Mesothelial cell of epicardium (in vitro differentiated cells): ENCODE measurements around the gene PPP1R16B. TPM values are rescaled to one million over a fixed set of nuclear protein-coding genes. Genes with fewer than 3 reads are reported as not detected.

Experiments
- DNase-seq, 2 experiments: peaks; one replicate each; pipeline ENCODE4 v3.0.0; 2021; ENCODE audit warnings: low spot score in 2 of 2; ENCODE audit not compliant: unreplicated experiment in 2 of 2
- H3K27ac Mint-ChIP-seq: 2 replicates; pipeline ENCODE4 v1.8.0; 2021; ENCODE audit warnings: mixed read lengths
- H3K27me3 Mint-ChIP-seq: 2 replicates; pipeline ENCODE4 v1.8.0; 2021; ENCODE audit warnings: low read depth, mixed read lengths
- H3K36me3 Mint-ChIP-seq: 2 replicates; pipeline ENCODE4 v1.8.0; 2021; ENCODE audit warnings: mixed read lengths
- H3K4me1 Mint-ChIP-seq: 2 replicates; pipeline ENCODE4 v1.8.0; 2021; ENCODE audit warnings: mixed read lengths
- H3K4me3 Mint-ChIP-seq: 2 replicates; pipeline ENCODE4 v1.8.0; 2021; ENCODE audit warnings: mild to moderate bottlenecking, moderate library complexity, mixed read lengths
- H3K9me3 Mint-ChIP-seq: 2 replicates; pipeline ENCODE4 v1.8.0; 2021; ENCODE audit warnings: mixed read lengths
- CTCF ChIP-seq: fragments of 200-600 bp; sonication (generic); IDR thresholded peaks from one replicate; pipeline ENCODE4 v1.5.0; 2021; ENCODE audit warnings: antibody characterized with exemption; ENCODE audit not compliant: unreplicated experiment
- total RNA-seq: library from RNA; stranded (reverse); gene quantifications from 3 replicates; pipeline ENCODE4 v1.2.1, GENCODE V29; 2021

PPP1R16B gene
- total RNA-seq, 1 donor from 2014 or later: not detected

GRCh38 chr20:38915355-38915754 lies 109.9 kb downstream of the PPP1R16B start:
- Mint-ChIP-seq H3K4me3 (no peak overlapping the region), H3K9me3 (no peaks in the 10 kb centered on the region), H3K27me3 (peaks cover 28% of the 10 kb centered on the region), H3K36me3 (no peaks in the 10 kb centered on the region), H3K4me1 (no peaks in the 10 kb centered on the region), H3K27ac (no peak overlapping the region)
- no peak for TF ChIP-seq CTCF
- DNase-seq: no peak

- H3K27ac Mint-ChIP-seq: no peak overlapping the region
- H3K9me3 Mint-ChIP-seq: no peaks in the 10 kb centered on the region
- no peaks in the 10 kb centered on the region for H3K36me3 Mint-ChIP-seq
- DNase-seq: no peak
- no peak for TF ChIP-seq CTCF
- no peaks in the 10 kb centered on the region for H3K4me1 Mint-ChIP-seq
- no peak overlapping the region for H3K4me3 Mint-ChIP-seq
- H3K27me3 Mint-ChIP-seq: peaks cover 45% of the 10 kb centered on the region
Observed at GRCh38 chr20:38917657-38918056, 112.2 kb downstream of the PPP1R16B start.

- Mint-ChIP-seq H3K36me3 (no peaks in the 10 kb centered on the region), H3K27me3 (peaks cover 45% of the 10 kb centered on the region)
- TF ChIP-seq CTCF: no peak
Observed at GRCh38 chr20:38918172-38918571, 112.7 kb downstream of the PPP1R16B start.

GRCh38 chr20:38919683-38920082 lies 114.2 kb downstream of the PPP1R16B start:
- H3K36me3 Mint-ChIP-seq: no peaks in the 10 kb centered on the region
- H3K9me3 Mint-ChIP-seq: no peaks in the 10 kb centered on the region
- DNase-seq: no peak
- H3K27me3 Mint-ChIP-seq: peaks cover 41% of the 10 kb centered on the region
- H3K4me3 Mint-ChIP-seq: no peak overlapping the region
- no peak for TF ChIP-seq CTCF
- no peaks in the 10 kb centered on the region for H3K4me1 Mint-ChIP-seq
- H3K27ac Mint-ChIP-seq: no peak overlapping the region

More at GRCh38 chr20:38918172-38918571, 112.7 kb downstream of the PPP1R16B start:
- Mint-ChIP-seq H3K27ac (no peak overlapping the region), H3K4me3 (no peak overlapping the region), H3K9me3 (no peaks in the 10 kb centered on the region), H3K4me1 (no peaks in the 10 kb centered on the region)
- no peak for DNase-seq

- Mint-ChIP-seq H3K27me3 (peaks cover 40% of the 10 kb centered on the region), H3K4me3 (no peak overlapping the region), H3K9me3 (no peaks in the 10 kb centered on the region), H3K27ac (no peak overlapping the region), H3K36me3 (no peaks in the 10 kb centered on the region), H3K4me1 (no peaks in the 10 kb centered on the region)
- TF ChIP-seq CTCF: no peak
- DNase-seq: no peak
Observed at GRCh38 chr20:38920411-38920810, 114.9 kb downstream of the PPP1R16B start.

- Mint-ChIP-seq H3K9me3 (no peaks in the 10 kb centered on the region), H3K4me3 (no peak overlapping the region), H3K4me1 (no peaks in the 10 kb centered on the region), H3K36me3 (no peaks in the 10 kb centered on the region), H3K27me3 (peaks cover 40% of the 10 kb centered on the region), H3K27ac (no peak overlapping the region)
- TF ChIP-seq CTCF: no peak
- DNase-seq: no peak
Observed at GRCh38 chr20:38920851-38921250, 115.4 kb downstream of the PPP1R16B start.
